H1 (cell line): ENCODE measurements around the gene ZBTB22.

Experiments used
- ATF2 ChIP-seq: IDR thresholded peaks from 2 replicates; pipeline ENCODE4 v1.6.1; 2012; ENCODE audit warnings: low read length, inconsistent platforms
- ATF3 ChIP-seq: IDR thresholded peaks from 2 replicates; pipeline ENCODE4 v1.6.1; 2011; ENCODE audit warnings: low read depth, mild to moderate bottlenecking, low read length; ENCODE audit not compliant: insufficient read depth
- BACH1 ChIP-seq: IDR thresholded peaks from 2 replicates; pipeline ENCODE4 v1.6.1; 2012; ENCODE audit warnings: low read length, improper control_type of control experiment
- BCL11A ChIP-seq, 2 experiments: IDR thresholded peaks; one replicate each; pipeline ENCODE4 v1.6.1; 2011; ENCODE audit warnings: low read depth in 2 of 2, low read length in 2 of 2, mild to moderate bottlenecking in 2 of 2
- CTCF ChIP-seq, 3 experiments: IDR thresholded peaks; 1 replicate in 2 of 3; 2 replicates in 1 of 3; pipeline versions ENCODE4 v1.5.1 to v1.6.1; 2011; ENCODE audit warnings: low read length in 3 of 3, mild to moderate bottlenecking in 3 of 3, inconsistent platforms in 2 of 3, low read depth in 1 of 3, moderate library complexity in 1 of 3; ENCODE audit not compliant: insufficient read depth in 1 of 3; ENCODE audit errors: control extremely low read depth in 1 of 3
- EP300 ChIP-seq, 2 experiments: IDR thresholded peaks; 1 replicate in 1 of 2; 2 replicates in 1 of 2; pipeline ENCODE4 v1.6.1; 2011 to 2012; ENCODE audit warnings: low read depth in 2 of 2, low read length in 2 of 2, mild to moderate bottlenecking in 2 of 2, borderline replicate concordance in 1 of 2, inconsistent platforms in 1 of 2, moderate library complexity in 1 of 2
- EZH2 ChIP-seq: fragments of 200-600 bp; sonication (generic); IDR thresholded peaks from 2 replicates; pipeline ENCODE4 v1.7.1; 2012; ENCODE audit warnings: low read depth, mild to moderate bottlenecking, moderate library complexity, low read length, inconsistent platforms; ENCODE audit not compliant: severe bottlenecking
- JUN ChIP-seq: IDR thresholded peaks from 2 replicates; pipeline ENCODE4 v1.6.1; 2011; ENCODE audit warnings: low read depth, mild to moderate bottlenecking, improper control_type of control experiment, low read length
- JUND ChIP-seq: IDR thresholded peaks from 2 replicates; pipeline ENCODE4 v1.6.1; 2011; ENCODE audit warnings: mild to moderate bottlenecking, improper control_type of control experiment, low read length
- POLR2A ChIP-seq, 2 experiments: IDR thresholded peaks; 1 replicate in 1 of 2; 2 replicates in 1 of 2; pipeline ENCODE4 v1.6.1; 2011; ENCODE audit warnings: low read depth in 2 of 2, low read length in 2 of 2, mild to moderate bottlenecking in 2 of 2; ENCODE audit errors: control extremely low read depth in 1 of 2
- POLR2AphosphoS5 ChIP-seq: IDR thresholded peaks from 2 replicates; pipeline ENCODE4 v1.6.1; 2011; ENCODE audit warnings: low read depth, low read length
- YY1 ChIP-seq: IDR thresholded peaks from 2 replicates; pipeline ENCODE4 v1.6.1; 2011; ENCODE audit warnings: low read depth, mild to moderate bottlenecking, low read length

- TF ChIP-seq JUN (no peak), CTCF (IDR thresholded peaks at IDR 0.05; ENCODE audit: control extremely low read depth in 1 of 3, insufficient read depth in 1 of 3, low read depth in 1 of 3, low read length in 3 of 3) (no peak), JUND (no peak), EP300 (IDR thresholded peaks at IDR 0.05; ENCODE audit: borderline replicate concordance in 1 of 2, low read depth in 2 of 2, low read length in 2 of 2) (no peak), EZH2 (no peak), POLR2A (IDR thresholded peaks at IDR 0.05; ENCODE audit: control extremely low read depth in 1 of 2, low read depth in 2 of 2, low read length in 2 of 2) (peak in 1 of 2 experiments; percentile 61; a peak in 2 of 3 replicates), ATF3 (no peak), ATF2 (no peak), BACH1 (no peak), YY1 (no peak), BCL11A (IDR thresholded peaks at IDR 0.05; ENCODE audit: low read depth in 2 of 2, low read length in 2 of 2) (no peak), POLR2AphosphoS5 (no peak; the same call in 1 of the 2 replicates)
Measured at GRCh38 chr6:33314943-33315792, 2.4 kb downstream of the ZBTB22 start.
